Activated CD8-positive, alpha-beta memory T cell treated with anti-CD3 and anti-CD28 coated beads, Interleukin-2, amount 50 U/mL, for 4 hours (primary cell): ENCODE measurements around the gene DLST.
"Not testable (repeated sequence)": the region's sequence is repeated elsewhere in the genome, so short reads cannot be mapped to it uniquely, and the experiment has no call there.

Source experiments
- DNase-seq: peaks from one replicate; pipeline ENCODE4 v3.0.0-alpha.2; 2020

DLST gene

GRCh38 chr14:74919421-74920165, 37.9 kb downstream of the DLST start:
- DNase-seq, result no peak

- no peak for DNase-seq
Measured at GRCh38 chr14:74920281-74920680, 38.6 kb downstream of the DLST start.

GRCh38 chr14:74921053-74921620, 39.4 kb downstream of the DLST start:
- DNase-seq, result no peak

- DNase-seq, result no peak
Measured at GRCh38 chr14:74921987-74922751, 40.5 kb downstream of the DLST start.

GRCh38 chr14:74922752-74923401, 41.2 kb downstream of the DLST start, which contains the start of gene RPS6KL1:
RPS6KL1 (minus strand) TSS chr14:74923260; CDS start chr14:74921541, 1,719 bp downstream.
- DNase-seq, result peak; percentile 58

- no peak for DNase-seq
Measured at GRCh38 chr14:74924061-74924460, 42.3 kb downstream of the DLST start.

GRCh38 chr14:74927225-74927624, 45.5 kb downstream of the DLST start:
- no peak for DNase-seq

GRCh38 chr14:74929242-74929641, 47.5 kb downstream of the DLST start:
- DNase-seq, result no peak

GRCh38 chr14:74931744-74932143, 50.0 kb downstream of the DLST start:
- not testable (repeated sequence) for DNase-seq

GRCh38 chr14:74932401-74932901, 50.7 kb downstream of the DLST start:
- no peak for DNase-seq

GRCh38 chr14:74932936-74933335, 51.2 kb downstream of the DLST start:
- DNase-seq, result not testable (repeated sequence)

- DNase-seq, result no peak
Measured at GRCh38 chr14:74934041-74934440, 52.3 kb downstream of the DLST start.

GRCh38 chr14:74934476-74935359, 53.0 kb downstream of the DLST start:
- no peak for DNase-seq

GRCh38 chr14:74935360-74935680, 53.6 kb downstream of the DLST start:
- no peak for DNase-seq

- DNase-seq, result no peak
Measured at GRCh38 chr14:74936151-74936550, 54.4 kb downstream of the DLST start.

- no peak for DNase-seq
Measured at GRCh38 chr14:74936731-74937130, 55.0 kb downstream of the DLST start.

- no peak for DNase-seq
Measured at GRCh38 chr14:74937171-74937570, 55.5 kb downstream of the DLST start.

- DNase-seq, result no peak
Measured at GRCh38 chr14:74938531-74939495, 57.1 kb downstream of the DLST start.

- no peak for DNase-seq
Measured at GRCh38 chr14:74940956-74941565, 59.3 kb downstream of the DLST start.

- peak; percentile 66 for DNase-seq
Measured at GRCh38 chr14:74941676-74942097, 60.0 kb downstream of the DLST start.
